Stimulated activated CD4-positive, alpha-beta T cell treated with anti-CD3 and anti-CD28 coated beads, Interleukin-4, amount 100 ng/mL, for 24 hours (primary cell): ENCODE measurements around the gene OTOG.
A peak's percentile ranks its signal among the peaks of the same experiment; 100 is the strongest.

ENCODE experiments used
- DNase-seq: peaks from one replicate; pipeline ENCODE4 v3.0.0-alpha.2; 2020

Gene OTOG, protein sequence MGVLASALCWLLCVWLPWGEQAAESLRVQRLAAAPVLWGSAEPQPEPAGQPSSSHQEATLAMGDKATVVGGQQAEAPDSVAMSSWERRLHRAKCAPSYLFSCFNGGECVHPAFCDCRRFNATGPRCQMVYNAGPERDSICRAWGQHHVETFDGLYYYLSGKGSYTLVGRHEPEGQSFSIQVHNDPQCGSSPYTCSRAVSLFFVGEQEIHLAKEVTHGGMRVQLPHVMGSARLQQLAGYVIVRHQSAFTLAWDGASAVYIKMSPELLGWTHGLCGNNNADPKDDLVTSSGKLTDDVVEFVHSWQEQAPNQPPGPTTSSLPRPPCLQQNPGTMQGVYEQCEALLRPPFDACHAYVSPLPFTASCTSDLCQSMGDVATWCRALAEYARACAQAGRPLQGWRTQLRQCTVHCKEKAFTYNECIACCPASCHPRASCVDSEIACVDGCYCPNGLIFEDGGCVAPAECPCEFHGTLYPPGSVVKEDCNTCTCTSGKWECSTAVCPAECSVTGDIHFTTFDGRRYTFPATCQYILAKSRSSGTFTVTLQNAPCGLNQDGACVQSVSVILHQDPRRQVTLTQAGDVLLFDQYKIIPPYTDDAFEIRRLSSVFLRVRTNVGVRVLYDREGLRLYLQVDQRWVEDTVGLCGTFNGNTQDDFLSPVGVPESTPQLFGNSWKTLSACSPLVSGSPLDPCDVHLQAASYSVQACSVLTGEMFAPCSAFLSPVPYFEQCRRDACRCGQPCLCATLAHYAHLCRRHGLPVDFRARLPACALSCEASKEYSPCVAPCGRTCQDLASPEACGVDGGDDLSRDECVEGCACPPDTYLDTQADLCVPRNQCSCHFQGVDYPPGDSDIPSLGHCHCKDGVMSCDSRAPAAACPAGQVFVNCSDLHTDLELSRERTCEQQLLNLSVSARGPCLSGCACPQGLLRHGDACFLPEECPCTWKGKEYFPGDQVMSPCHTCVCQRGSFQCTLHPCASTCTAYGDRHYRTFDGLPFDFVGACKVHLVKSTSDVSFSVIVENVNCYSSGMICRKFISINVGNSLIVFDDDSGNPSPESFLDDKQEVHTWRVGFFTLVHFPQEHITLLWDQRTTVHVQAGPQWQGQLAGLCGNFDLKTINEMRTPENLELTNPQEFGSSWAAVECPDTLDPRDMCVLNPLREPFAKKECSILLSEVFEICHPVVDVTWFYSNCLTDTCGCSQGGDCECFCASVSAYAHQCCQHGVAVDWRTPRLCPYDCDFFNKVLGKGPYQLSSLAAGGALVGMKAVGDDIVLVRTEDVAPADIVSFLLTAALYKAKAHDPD (N-terminal part only)

GRCh38 chr11:17547051-17547577, at the start of gene OTOG:
Gene OTOG (plus strand): TSS chr11:17547259. CDS start chr11:17547373, 114 bp downstream.
- no peak for DNase-seq

- DNase-seq = no peak
Measured at GRCh38 chr11:17498058-17498457, 49.0 kb upstream of the OTOG start.

- DNase-seq = no peak
Measured at GRCh38 chr11:17498475-17498874, 48.6 kb upstream of the OTOG start.

- DNase-seq = no peak
Measured at GRCh38 chr11:17500673-17501072, 46.4 kb upstream of the OTOG start.

GRCh38 chr11:17502630-17503029, 44.4 kb upstream of the OTOG start:
- no peak for DNase-seq

DNA sequence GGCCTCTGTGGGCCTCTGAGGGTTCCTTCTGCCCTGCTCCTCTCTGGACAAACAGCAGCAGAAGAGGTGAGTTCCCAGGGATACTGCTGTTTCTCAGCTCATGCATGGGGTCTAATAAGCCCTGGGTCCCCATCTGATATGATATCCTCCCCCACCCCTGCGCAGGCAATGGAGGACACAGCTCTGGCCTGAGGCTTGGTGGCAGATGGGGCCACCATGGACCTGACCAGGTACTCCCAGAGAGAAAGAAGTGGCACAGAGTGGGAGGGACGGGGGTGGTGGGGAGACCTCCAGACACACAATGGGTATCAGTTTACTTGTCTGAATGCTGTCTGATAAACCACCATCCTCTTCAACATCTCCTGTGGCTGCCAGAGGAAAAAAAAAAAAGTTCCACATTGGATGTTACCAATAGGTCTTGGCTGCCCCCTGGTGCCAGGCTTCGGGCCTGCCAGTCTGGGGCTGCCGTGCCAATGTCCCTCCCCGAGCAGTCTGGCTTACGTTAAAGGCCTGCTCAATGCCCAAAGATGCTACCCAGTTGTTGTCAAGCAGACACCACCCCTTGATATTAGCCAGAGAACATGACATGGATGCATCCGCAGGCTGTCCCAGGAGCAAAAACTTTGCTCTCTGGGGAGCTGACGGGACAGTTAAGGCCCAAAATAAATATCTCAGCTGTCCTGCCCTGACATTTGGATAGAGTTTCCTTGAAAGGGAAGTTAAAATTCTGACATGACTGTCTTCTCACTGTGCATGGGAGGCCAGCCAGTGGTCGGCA, 42.5 kb upstream of the OTOG start:
- peak; percentile 82 for DNase-seq

DNA sequence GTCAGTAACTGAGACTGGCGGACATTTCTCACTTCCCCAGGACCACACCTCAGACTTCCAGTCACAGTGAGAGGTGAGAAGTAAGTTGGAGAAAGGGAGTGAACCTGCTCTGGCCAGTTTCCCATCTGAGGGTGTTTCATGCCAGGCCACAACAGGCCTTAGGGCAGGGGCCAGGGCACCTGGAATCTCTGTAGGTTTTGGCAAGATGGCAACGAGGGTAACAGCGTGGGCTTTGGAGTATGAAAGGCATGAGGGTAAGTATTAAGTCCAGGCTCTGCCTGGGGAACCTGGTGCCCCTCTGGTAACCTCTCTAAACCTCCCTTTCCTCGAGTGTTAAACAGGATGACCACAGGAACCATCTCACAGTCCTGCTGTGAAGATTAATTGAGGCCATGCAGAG, 41.9 kb upstream of the OTOG start:
- no peak for DNase-seq

- no peak for DNase-seq
Measured at GRCh38 chr11:17506314-17506713, 40.7 kb upstream of the OTOG start.

DNA sequence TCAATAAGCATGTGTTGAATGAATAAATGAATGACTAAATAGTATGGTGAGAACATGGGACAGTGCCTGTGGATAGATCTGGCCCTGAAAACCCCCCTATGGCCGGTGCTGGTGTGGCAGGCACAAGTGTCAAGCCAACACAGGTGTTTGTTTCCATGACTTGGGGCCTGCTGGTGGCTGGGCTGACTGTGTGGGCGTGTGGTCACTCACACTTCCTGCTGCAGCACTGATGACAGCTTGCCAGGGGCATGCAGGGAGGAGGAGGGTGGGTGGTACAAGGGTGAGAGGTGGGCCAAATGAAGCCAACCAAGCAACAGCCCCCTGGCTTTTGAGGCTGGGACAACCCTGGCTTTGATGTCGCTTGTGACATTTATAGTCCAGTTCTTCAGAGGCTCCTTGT, 40.1 kb upstream of the OTOG start:
- DNase-seq = no peak

DNA sequence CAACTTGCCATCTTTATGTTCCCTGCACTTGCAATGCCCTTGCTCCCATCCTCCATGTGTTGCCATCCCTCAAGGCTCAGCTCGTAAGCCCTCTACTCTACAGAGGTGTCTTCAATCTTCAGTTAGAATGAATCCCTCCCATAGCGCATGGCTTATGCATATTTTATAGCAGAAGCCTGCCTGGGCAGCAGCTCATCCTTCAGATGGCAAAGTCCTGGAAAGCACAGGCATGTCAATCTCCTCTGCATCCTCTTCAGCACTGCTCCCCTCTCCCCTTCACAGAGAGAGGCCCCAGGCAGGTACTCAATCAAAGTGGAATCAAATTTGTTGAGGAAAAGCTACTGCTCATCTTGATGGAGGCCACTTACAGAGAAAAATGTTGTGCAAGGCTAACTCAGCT, 39.3 kb upstream of the OTOG start:
- no peak for DNase-seq

DNA sequence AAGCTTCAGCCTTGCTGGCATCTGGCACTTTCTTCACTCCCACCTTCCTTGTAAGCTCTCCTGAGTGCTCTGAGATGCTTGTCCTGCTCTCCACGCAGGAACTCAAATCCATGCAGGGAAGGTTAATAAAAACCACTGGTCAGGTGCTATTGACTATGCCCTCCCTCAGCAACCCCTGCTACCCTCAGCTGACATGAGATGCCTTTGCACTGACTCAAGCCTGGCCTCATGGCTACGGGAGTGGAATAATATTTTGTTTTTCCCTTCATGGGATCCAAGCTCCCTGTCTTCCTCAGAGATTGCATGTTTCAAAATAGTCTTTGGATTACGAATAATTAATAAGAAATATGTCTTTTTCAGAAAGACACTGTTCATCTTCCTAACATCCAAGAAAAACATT, 38.8 kb upstream of the OTOG start:
- no peak for DNase-seq

- no peak for DNase-seq
Measured at GRCh38 chr11:17508791-17509190, 38.3 kb upstream of the OTOG start.

DNA sequence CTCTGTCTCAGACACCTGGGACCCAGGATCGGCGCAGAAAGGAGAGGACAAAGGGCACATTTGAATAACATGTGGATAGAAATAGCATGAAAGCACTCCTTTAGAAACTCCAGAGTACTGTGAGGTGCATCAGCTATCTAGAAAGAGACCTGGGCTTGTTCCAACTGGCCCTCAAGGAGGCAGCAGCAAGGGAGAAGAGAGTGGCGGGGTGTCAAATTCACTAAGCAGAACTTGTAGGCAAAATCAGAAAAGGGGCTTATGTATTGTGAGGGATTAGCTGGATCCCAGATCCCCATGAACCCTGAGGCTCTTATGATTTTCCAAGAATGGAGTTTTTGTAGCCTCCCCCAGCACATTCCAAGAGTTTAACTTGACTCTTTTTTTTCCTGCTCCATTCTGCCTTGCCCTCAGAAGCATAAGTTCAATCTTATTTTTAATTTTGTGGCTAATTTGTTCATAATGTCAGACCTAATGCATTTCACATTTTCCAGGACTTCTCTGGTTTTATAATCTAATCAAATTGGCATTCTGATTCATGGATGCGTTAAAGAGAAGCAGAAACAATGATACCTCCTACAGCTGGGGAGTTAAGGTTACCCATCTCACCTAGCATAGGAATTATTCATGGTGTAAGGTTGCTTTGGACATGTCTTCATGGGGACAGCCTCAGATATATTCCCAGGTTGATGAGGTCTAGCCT, 36.4 kb upstream of the OTOG start:
- no peak for DNase-seq

- DNase-seq = no peak
Measured at GRCh38 chr11:17511571-17511970, 35.5 kb upstream of the OTOG start.

GRCh38 chr11:17512101-17512500, 35.0 kb upstream of the OTOG start:
- no peak for DNase-seq

DNA sequence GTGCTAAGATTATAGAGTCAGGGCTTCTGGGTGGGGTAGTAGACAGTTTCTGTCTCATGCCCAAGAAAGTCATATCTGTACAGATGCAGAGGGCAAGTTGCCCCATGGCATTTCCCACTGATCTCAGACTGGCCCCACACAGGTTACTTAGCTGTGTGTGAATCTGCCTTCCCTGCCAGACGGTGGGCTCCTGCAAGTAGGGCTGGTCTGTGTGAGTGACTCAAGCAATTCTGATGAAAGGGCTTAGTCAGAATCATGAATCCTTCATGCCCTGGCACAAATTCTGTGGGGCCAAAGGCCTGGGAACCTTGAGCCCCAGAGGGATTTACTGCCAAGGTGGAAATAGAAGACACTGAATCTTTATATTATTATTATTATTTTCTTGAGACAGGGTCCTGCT, 33.2 kb upstream of the OTOG start:
- no peak for DNase-seq

DNA sequence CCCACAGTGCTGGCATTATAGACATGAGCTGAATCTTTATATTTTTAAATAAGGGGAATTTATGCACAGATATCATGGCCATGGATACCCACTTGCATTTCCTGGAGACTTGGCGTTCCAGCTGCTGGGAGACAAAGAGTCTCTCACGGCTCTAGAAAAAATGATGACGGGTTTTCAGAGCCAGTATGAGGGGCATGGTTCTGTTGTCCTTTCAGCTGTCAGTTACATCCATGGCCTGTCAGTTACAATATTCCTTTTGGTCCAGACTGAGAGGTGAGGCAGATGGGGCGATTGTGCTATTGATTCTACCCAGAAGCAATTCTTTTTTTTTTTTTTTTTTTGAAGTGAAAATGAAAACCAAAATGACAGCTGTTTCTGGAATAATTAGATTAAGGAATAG, 32.6 kb upstream of the OTOG start:
- DNase-seq = no peak

DNA sequence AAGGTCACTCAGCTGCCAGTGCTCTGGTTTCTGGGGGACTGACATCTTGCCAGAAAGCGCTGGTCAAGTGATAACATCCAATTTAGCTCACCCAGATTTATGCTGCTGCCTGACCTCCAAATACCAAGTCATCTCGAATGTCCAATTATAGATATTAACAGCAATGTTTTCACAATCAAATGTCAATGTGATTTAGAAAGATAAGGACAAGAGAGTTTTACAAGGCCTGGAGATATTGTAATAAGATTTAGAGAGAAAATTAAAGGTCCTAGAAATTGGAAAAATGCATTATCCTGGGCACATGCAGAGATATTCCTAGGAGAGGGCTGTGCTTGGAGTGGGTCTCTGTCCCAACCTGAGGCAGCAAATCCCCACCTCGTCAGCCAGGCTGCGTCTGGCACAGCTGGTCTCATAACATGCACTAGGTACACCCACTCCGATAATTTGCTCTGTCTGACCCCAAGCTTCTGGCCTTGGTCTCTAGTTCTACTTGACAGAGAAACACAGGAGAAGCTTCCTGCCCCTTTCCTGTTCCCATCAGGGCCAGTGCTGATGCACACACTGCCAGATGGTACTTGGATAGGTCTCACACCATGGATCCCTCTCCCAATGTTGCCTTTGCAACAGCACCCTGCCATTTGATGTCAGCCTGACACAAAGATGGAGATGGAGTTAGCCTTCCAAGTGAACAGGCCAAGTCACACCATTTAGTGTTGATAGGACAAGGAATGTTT, 31.4 kb upstream of the OTOG start:
- no peak for DNase-seq

DNA sequence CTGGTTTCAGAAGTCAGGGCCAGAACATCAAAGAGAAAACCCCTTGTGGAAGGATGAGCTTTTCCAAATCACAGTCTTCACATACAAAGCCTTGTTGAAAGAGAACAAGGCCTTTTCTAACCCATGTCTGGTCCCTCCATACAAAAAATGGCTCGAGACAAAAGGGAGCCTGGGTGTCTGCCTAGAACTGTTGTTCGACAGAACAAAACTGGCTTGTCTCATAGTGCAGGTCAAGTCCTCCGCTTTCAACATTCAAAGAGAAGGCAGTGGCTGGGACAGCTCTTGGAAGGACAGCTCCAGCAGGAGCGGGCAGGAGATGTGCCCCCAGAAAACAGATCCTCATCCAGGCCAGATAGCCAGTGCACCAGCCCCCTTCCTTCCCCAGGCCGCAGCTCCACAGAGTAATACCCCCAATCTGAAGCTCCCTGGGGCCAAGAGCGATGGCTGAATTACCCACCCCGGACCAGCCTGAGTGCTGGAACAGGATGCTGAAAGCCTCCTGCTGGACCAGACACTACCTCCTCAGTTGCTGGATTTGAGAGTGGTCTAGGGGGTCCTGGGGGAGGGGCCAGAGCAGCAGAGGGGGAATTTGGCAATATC, 30.4 kb upstream of the OTOG start:
- no peak for DNase-seq

- no peak for DNase-seq
Measured at GRCh38 chr11:17517186-17517585, 29.9 kb upstream of the OTOG start.
